Stimulated activated CD8-positive, alpha-beta memory T cell treated with anti-CD3 and anti-CD28 coated beads, Interleukin-4, amount 100 ng/mL, for 24 hours (primary cell): ENCODE measurements around the gene ABRACL.

Source experiments
- DNase-seq: peaks from one replicate; pipeline ENCODE4 v3.0.0-alpha.2; 2020; ENCODE audit warnings: low read depth

ABRACL gene

DNA sequence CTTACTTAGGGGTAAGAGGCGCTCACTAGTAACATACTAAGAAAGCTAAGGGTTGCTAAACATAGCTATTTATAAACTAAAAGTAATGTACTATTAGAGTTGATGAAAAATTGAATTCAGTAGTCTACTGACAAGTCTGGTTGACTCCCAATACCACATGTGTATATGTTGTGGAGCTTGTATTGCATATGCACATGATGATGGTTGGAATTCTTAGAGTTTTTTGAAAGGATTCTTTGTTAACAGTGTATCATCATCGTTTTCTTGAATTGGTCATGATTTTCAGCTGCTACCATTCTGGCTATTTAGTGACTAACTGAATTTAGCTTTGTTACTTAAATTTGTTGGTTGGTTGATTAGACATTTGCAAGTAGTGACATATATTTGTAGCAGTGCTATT is 27.2 kb downstream of the ABRACL start:
- no peak for DNase-seq

DNA sequence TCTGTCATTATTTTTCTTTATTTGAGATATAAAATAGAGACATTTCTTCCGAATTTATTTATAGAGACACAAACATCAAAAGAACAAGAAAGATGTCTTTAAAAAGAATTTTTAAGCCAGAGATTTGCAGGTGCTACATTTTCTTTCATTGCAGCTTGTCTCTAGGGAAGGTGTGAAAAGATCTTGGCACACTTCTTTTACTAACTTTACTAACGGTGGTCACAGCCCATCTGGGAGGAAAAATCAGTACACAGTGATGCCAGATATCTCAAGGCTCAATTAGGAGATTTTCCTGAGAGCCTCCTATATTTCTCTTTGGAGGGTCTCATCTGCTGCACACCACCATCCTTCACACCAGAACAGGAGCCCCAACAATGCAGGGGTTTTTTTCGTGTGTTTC is 29.5 kb downstream of the ABRACL start:
- DNase-seq: no peak

DNA sequence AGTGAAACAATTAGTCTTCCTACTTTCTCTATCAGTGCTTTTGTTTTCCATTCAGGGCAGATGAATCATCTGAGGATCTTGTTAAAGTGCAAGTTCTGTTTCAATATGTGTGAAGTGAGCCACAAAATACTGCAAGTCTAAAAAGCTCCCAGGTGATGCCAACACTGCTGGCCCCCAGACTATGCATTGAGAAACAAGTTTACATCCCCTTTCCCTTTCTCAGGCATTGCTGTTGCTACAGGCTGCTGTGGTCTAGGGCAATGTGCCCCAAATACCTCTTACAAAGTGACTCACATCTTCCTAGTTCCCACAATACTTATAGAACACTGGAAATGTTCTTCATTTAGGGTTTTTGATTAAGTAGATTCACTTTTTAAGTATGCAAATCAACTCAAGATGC is 31.8 kb downstream of the ABRACL start:
- DNase-seq: no peak

DNA sequence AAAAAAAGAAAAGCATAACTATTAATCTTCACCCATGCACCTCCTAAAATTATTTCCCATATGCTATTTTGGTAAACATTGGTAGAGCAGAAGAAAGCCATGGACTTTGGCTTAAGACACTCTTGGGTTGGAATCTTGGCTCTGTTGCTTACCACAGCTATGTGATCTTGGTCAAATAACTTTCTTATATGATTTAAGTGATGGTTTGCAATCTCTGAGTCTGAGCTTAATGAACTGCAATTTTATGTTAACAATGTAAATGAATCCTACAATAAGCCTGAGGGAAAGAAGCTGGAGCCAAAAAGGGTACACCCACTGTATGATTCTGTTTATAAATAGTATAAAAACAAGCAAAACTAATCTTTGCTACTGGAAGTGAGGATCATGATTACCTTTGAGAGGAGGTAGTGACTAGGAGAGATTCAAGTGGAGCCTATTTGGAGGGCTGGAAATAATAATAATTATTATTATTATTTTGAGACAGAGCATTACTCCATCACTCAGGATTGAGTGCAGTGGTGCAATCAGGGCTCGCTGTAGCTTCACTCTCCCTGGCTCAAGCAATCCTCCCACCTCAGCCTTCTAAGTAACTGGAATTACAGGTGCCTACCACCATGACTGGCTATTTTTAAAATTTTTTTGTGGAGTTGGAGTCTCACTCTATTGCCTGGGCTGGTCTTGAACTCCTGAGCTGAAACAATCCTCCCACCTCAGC is 34.5 kb downstream of the ABRACL start:
- DNase-seq: no peak

DNA sequence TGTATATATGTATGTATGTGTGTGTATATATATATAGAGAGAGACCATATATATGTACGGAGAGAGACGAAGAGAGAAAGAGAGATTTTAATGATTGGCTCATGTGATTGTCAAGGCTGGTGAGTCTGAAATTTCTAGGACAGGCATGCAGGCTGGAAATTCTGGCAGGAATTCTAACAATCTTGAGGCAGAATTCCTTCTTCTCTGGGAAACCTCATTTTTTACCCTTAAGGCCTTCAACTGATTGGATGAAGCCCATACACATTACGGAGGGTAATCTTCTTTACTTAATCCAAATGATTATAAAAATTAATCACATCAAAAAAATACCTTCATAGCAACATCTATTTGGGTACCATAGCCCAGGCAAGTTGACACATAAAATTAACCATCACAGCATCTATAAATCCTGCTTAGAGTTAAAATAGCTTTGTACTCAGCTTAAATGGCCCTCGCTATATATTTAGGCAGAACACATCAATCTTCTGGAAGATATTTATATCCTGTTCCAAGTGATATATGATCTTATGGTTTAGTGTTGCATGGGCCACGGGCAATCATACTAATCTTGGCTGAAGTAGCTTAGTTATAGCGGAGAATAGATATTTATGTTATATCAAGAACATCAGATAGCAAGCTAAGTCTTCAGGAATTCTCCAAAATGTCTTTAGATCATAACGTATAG is 36.6 kb downstream of the ABRACL start:
- no peak for DNase-seq

DNA sequence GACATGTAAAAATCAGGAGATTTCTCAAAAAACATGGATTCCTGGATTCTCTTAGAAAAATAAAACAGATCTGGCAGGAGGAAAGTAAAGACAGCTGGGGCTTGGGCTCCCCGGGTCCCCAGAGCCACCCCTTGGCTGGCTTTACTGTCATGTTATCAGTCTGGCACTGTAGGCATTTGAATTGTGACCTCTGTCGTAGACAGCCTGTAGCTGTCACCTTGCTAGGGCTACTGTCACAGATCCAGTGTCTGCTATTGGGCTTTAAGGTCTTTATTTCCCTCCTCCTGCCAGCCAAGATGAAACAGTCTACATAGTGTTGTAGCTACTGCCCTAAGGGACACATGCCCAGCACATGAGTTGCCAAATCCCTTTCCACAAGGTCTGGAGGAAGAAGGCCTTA is 37.5 kb downstream of the ABRACL start:
- DNase-seq: no peak

DNA sequence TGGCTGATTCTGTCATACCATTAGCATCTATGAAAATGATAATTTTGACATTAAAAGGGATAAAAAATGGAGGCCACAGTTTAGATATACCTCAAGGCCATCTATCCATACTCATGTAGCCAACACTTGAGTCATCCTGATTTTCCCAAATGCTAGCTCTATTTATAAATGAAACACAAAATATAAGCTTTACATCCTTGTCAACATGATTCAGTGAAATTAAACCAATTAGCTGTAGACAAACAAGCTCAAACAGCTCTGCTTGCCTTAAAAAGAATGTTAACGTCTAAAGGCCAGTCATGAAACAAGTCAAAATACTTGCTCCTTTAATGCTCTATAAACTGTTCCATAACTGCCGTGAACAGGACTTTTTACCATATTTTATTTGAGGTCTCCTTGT is 40.3 kb downstream of the ABRACL start:
- DNase-seq: no peak

DNA sequence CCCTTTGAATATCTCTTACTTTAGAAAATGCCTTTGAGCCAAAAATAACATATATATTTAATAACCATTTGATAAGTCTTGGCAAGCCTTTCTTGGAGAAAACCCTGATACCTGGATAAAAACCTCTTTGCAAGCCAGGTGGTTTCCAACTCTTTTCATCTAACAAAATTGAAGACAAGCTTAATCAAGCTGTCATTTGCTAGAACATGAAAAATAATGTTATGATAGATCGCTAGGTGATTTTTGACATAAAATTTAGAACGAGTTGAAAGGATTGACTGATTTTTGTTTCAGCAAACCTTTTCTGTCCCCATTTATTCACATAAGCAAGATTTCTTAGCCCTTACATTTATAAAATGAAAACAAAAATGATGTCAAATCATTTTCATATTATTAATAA is 44.6 kb downstream of the ABRACL start:
- no peak for DNase-seq

DNA sequence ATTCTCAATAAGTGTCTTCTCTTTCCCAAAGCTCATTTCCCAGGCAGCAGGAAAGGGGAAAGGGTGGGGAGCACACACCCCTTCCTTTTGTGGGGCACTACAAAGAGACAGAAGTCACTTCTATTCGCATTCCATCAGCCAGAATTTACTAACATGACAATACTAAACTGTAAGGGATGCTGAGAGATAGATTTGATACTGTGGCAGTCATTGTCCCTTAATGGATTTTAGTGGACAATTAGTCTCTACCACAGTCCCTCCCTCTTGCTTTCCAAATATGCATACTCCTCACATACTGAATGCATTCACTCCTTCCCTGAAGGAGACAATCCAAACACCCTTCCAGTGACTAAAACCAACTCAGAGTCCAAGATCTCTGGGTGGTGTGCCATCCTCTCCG is 50.5 kb downstream of the ABRACL start:
- no peak for DNase-seq

DNA sequence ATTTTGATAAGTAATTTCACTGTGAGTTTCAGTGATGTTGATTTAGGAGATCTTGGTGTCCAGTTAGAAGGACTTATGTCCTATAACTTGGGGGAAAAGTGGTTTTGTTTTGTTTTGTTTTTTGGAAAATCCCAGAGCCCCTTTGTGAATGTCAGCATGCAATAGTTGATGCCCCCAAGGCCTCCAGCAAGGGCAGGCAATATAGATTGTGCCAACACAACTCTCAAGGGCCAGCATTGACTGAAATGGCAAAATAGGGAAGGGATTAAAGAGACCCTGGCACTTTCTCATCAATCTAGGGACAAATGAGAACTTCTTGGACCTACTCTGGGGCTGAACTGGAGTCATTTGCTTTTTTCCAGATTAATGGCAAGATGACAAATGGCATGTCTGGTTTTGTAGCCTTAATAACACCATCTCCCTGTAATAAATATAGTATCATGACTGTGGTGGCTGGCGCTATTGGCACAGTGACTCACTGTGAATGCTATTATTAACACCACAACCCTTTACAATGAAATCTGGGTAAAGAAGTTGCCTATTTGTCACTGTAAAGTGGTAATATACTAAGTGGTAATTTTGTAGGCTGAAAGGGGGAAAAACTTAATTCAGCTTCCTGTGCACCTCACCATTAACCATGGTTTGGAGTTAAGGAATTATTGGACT is 51.8 kb downstream of the ABRACL start:
- no peak for DNase-seq

DNA sequence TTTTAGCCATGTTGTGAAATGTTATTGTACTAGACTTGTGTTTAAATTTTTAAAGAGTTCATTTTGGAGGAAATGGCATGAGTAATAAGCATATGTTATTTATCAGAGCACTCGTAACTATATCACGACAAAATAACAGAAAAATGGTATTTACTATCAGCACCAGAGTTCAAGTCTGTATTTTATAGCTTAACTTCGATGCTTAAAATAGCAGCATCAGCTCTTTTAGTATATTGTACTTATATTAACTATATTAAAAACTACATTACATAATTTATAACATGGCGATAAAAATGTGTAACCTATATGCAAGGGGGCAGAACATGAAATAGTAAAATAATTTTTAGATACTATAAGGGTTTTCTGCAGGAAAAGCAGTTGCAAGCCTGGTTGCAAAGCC is 52.9 kb downstream of the ABRACL start:
- no peak for DNase-seq

DNA sequence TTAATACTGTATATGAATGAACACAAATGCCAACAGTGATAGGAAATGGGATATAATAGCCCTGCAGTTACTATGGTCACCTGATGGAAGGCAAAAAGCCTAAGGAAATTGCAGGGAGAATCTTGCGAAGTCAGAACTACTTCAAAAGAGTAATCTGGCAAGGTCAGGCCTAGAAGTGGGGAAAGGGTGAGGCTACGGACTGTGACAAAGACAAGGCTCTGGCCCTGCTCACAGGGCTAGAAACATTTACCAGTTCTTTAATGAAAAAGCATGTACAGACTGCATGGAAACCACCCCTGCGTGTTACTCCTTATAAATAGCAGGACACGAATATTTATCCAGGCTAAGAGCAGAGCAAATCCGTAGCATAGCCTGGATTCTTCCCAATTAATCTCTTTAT is 53.8 kb downstream of the ABRACL start:
- DNase-seq: no peak

DNA sequence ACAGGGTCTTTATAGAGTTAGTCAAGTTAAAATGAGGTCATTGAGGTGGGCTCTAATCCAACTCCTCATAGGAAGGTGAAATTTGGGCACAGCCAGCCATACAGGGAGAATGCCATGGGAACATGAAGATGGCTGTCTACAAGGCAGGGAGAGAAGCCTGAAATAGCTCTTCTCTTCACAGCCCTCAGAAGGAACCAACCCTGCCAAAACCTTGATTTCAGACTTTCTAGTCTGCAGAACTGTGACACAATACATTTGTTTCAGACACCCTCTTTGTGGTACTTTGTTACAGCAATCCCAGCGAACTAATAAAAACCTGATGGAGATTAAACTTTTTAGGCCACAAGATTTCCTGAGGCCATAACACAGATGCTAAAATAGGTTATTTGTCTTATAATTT is 63.3 kb downstream of the ABRACL start:
- DNase-seq: no peak
